Neural cell (in vitro differentiated cells): ENCODE results near the gene VEGFB. TPM values are rescaled to one million over a fixed set of nuclear protein-coding genes. Genes with fewer than 3 reads are reported as not detected.

Source experiments
- H2AFZ ChIP-seq: fragments of 200-600, 300-800 bp; sonication (generic), shearing (Covaris generic); 2 replicates; pipeline ENCODE4 v1.6.0; 2014; ENCODE audit warnings: low read depth, mild to moderate bottlenecking, antibody characterized with exemption, low read length, moderate library complexity
- H3F3A ChIP-seq: fragments of 200-600 bp; shearing (Covaris generic); 2 replicates; pipeline ENCODE4 v1.6.1; 2016; ENCODE audit warnings: mild to moderate bottlenecking, moderate library complexity, mixed read lengths, antibody characterized with exemption, low read length; ENCODE audit not compliant: insufficient read depth, poor library complexity, severe bottlenecking
- H3K27ac ChIP-seq: fragments of 200-600, 300-800 bp; sonication (generic), shearing (Covaris generic); 2 replicates; pipeline ENCODE4 v1.5.1; 2014; ENCODE audit warnings: mild to moderate bottlenecking, low read length, moderate library complexity
- H3K27me3 ChIP-seq: fragments of 300-800, 200-600 bp; sonication (generic), shearing (Covaris generic); 2 replicates; pipeline ENCODE4 v1.6.0; 2014; ENCODE audit warnings: mild to moderate bottlenecking, low read depth, low read length, moderate library complexity; ENCODE audit not compliant: insufficient read depth
- H3K36me3 ChIP-seq: fragments of 300-800, 200-600 bp; sonication (generic), shearing (Covaris generic); 2 replicates; pipeline ENCODE4 v1.5.1; 2014; ENCODE audit warnings: mild to moderate bottlenecking, antibody characterized with exemption, low read length, moderate library complexity; ENCODE audit not compliant: insufficient read depth
- H3K4me2 ChIP-seq: fragments of 300-800, 200-600 bp; sonication (generic), shearing (Covaris generic); 2 replicates; pipeline ENCODE4 v1.6.0; 2014; ENCODE audit warnings: mild to moderate bottlenecking, low read length
- H3K4me3 ChIP-seq: fragments of 300-800, 200-600 bp; sonication (generic), shearing (Covaris generic); 2 replicates; pipeline ENCODE4 v1.5.1; 2014; ENCODE audit warnings: mild to moderate bottlenecking, low read length, moderate library complexity
- H3K79me2 ChIP-seq: fragments of 200-600 bp; shearing (Covaris generic); replicated peaks from 2 replicates; pipeline ENCODE4 v1.6.0; 2014; ENCODE audit warnings: mild to moderate bottlenecking, low read length, moderate library complexity; ENCODE audit not compliant: insufficient read depth
- H3K9ac ChIP-seq: fragments of 300-800, 200-600 bp; sonication (generic), shearing (Covaris generic); 2 replicates; pipeline ENCODE4 v1.6.1; 2016; ENCODE audit warnings: mild to moderate bottlenecking, low read length, mixed read lengths
- H3K9me2 ChIP-seq: fragments of 200-600 bp; shearing (Covaris generic); 2 replicates; pipeline ENCODE4 v1.6.1; 2016; ENCODE audit warnings: mild to moderate bottlenecking, low read length, mixed read lengths; ENCODE audit not compliant: insufficient read depth
- H3K9me3 ChIP-seq: fragments of 200-600, 300-800 bp; sonication (generic), shearing (Covaris generic); 2 replicates; pipeline ENCODE4 v1.6.1; 2016; ENCODE audit warnings: mild to moderate bottlenecking, mixed run types, low read length, moderate library complexity, mixed read lengths
- H4K20me1 ChIP-seq: fragments of 200-600 bp; shearing (Covaris generic); 2 replicates; pipeline ENCODE4 v1.6.1; 2016; ENCODE audit warnings: mild to moderate bottlenecking, mixed run types; ENCODE audit not compliant: insufficient read depth
- CTCF ChIP-seq: fragments of 450-650 bp; IDR thresholded peaks from 2 replicates; pipeline ENCODE4 v1.5.1; 2014; ENCODE audit warnings: antibody characterized with exemption, mild to moderate bottlenecking, moderate library complexity; ENCODE audit not compliant: poor library complexity, severe bottlenecking
- EP300 ChIP-seq: fragments of 450-650 bp; conservative IDR thresholded peaks from 2 replicates; pipeline ENCODE4 v1.6.1; 2014; ENCODE audit warnings: antibody characterized with exemption, mild to moderate bottlenecking, moderate library complexity; ENCODE audit not compliant: poor library complexity, severe bottlenecking
- EZH2 ChIP-seq: fragments of 200-600, 300-800 bp; shearing (Covaris generic), sonication (generic); IDR thresholded peaks from 2 replicates; pipeline ENCODE4 v1.6.1; 2014; ENCODE audit warnings: antibody characterized with exemption, low read length, borderline replicate concordance, mild to moderate bottlenecking; ENCODE audit not compliant: insufficient read depth, poor library complexity, severe bottlenecking
- MXI1 ChIP-seq: fragments of 450-650 bp; conservative IDR thresholded peaks from 2 replicates; pipeline ENCODE4 v1.6.1; 2014; ENCODE audit warnings: antibody characterized with exemption, mild to moderate bottlenecking; ENCODE audit not compliant: poor library complexity, severe bottlenecking
- POLR2AphosphoS5 ChIP-seq: IDR thresholded peaks from 2 replicates; pipeline ENCODE4 v1.6.1; 2012
- RAD21 ChIP-seq: fragments of 450-650 bp; conservative IDR thresholded peaks from 2 replicates; pipeline ENCODE4 v1.6.1; 2014; ENCODE audit warnings: antibody characterized with exemption, mild to moderate bottlenecking, moderate library complexity
- REST ChIP-seq: IDR thresholded peaks from 2 replicates; pipeline ENCODE4 v1.6.1; 2012; ENCODE audit warnings: borderline replicate concordance
- SMC3 ChIP-seq: fragments of 450-650 bp; conservative IDR thresholded peaks from 2 replicates; pipeline ENCODE4 v1.6.1; 2014; ENCODE audit warnings: antibody characterized with exemption, mild to moderate bottlenecking, moderate library complexity; ENCODE audit not compliant: poor library complexity
- TAF1 ChIP-seq: IDR thresholded peaks from 2 replicates; pipeline ENCODE4 v1.6.1; 2012; ENCODE audit warnings: low read depth
- polyA plus RNA-seq: library from polyadenylated mRNA; depleted of rRNA; stranded (reverse); fragments of >200 nt; gene quantifications from 2 replicates; pipeline ENCODE4 v1.2.3, GENCODE V29; 2014

VEGFB gene
- polyA plus RNA-seq, 1 donor from 2014 or later, result 4.8 TPM

GRCh38 chr11:64247729-64248531 lies 13.5 kb downstream of the VEGFB start:
- no peaks in the 10 kb centered on the region for H4K20me1 ChIP-seq
- no peak overlapping the region for H2AFZ ChIP-seq
- TF ChIP-seq EP300, result no peak
- peak; percentile 14 for TF ChIP-seq TAF1
- H3K9ac ChIP-seq, result peak overlapping the region; percentile 85
- no peaks in the 10 kb centered on the region for H3K9me3 ChIP-seq
- H3K4me3 ChIP-seq, result peak overlapping the region; percentile 84
- no peak overlapping the region for H3K4me2 ChIP-seq
- H3K79me2 ChIP-seq, result peaks cover 13% of the 10 kb centered on the region
- H3K36me3 ChIP-seq, result no peaks in the 10 kb centered on the region
- peaks cover 8% of the 10 kb centered on the region for H3K27me3 ChIP-seq
- H3K9me2 ChIP-seq, result no peaks in the 10 kb centered on the region
- H3F3A ChIP-seq, result no peaks in the 10 kb centered on the region
- no peak overlapping the region for H3K27ac ChIP-seq

GRCh38 chr11:64248578-64248977 lies 14.2 kb downstream of the VEGFB start:
- no peak overlapping the region for H3K4me3 ChIP-seq
- H3K27ac ChIP-seq, result no peak overlapping the region

More at GRCh38 chr11:64248578-64248977, 14.2 kb downstream of the VEGFB start:
- Histone ChIP-seq H3K79me2 (peaks cover 13% of the 10 kb centered on the region), H3K9ac (no peak overlapping the region), H3K9me2 (no peaks in the 10 kb centered on the region), H4K20me1 (no peaks in the 10 kb centered on the region), H3K27me3 (peaks cover 8% of the 10 kb centered on the region), H3K4me2 (no peak overlapping the region), H2AFZ (no peak overlapping the region), H3F3A (no peaks in the 10 kb centered on the region), H3K36me3 (no peaks in the 10 kb centered on the region), H3K9me3 (no peaks in the 10 kb centered on the region)
- TF ChIP-seq TAF1 (no peak), SMC3 (no peak), POLR2AphosphoS5 (no peak), REST (no peak), EZH2 (no peak), EP300 (no peak), MXI1 (no peak), RAD21 (no peak), CTCF (no peak)
